Activated CD4-positive, alpha-beta T cell treated with anti-CD3 and anti-CD28 coated beads, Interleukin-2, amount 50 U/mL, for 4 hours (primary cell): ENCODE results near the gene NDST3.
"Not testable (repeated sequence)": the region's sequence is repeated elsewhere in the genome, so short reads cannot be mapped to it uniquely, and the experiment has no call there.

ENCODE experiments used
- DNase-seq, 2 experiments: peaks; one replicate each; pipeline ENCODE4 v3.0.0-alpha.2; 2020

Gene NDST3

GRCh38 chr4:118190903-118191302 lies 156.6 kb downstream of the NDST3 start:
- DNase-seq, result no peak

GRCh38 chr4:118193421-118193820 lies 159.1 kb downstream of the NDST3 start:
- DNase-seq, result no peak

- DNase-seq, result no peak
These were observed 172.3 kb downstream of the NDST3 start for GRCh38 chr4:118206627-118207026.

- no peak for DNase-seq
These were observed 178.8 kb downstream of the NDST3 start for GRCh38 chr4:118213101-118213500.

GRCh38 chr4:118215826-118216225 lies 181.5 kb downstream of the NDST3 start:
- no peak for DNase-seq

GRCh38 chr4:118221227-118221800 lies 187.0 kb downstream of the NDST3 start:
- DNase-seq, result no peak

- no peak for DNase-seq
These were observed 190.1 kb downstream of the NDST3 start for GRCh38 chr4:118224243-118224829.

- DNase-seq, result no peak
These were observed 191.2 kb downstream of the NDST3 start for GRCh38 chr4:118225511-118225910.

- no peak for DNase-seq
These were observed 192.2 kb downstream of the NDST3 start for GRCh38 chr4:118226311-118227010.

GRCh38 chr4:118235566-118236120 lies 201.4 kb downstream of the NDST3 start:
- no peak for DNase-seq

- DNase-seq, result no peak
These were observed 203.2 kb downstream of the NDST3 start for GRCh38 chr4:118237531-118237930.

- DNase-seq, result no peak
These were observed 215.6 kb downstream of the NDST3 start for GRCh38 chr4:118249890-118250289.

GRCh38 chr4:118254368-118254767 lies 220.1 kb downstream of the NDST3 start:
- DNase-seq, result no peak

- DNase-seq, result no peak
These were observed 224.8 kb downstream of the NDST3 start for GRCh38 chr4:118259111-118259510.

- no peak for DNase-seq
These were observed 226.0 kb downstream of the NDST3 start for GRCh38 chr4:118260309-118260708.

- DNase-seq, result no peak
These were observed 229.8 kb downstream of the NDST3 start for GRCh38 chr4:118264096-118264495.

GRCh38 chr4:118265312-118266144 lies 231.2 kb downstream of the NDST3 start:
- DNase-seq, result no peak

GRCh38 chr4:118266145-118266496 lies 231.8 kb downstream of the NDST3 start:
- not testable (repeated sequence) for DNase-seq

GRCh38 chr4:118268780-118269179 lies 234.5 kb downstream of the NDST3 start:
- no peak for DNase-seq

- no peak for DNase-seq
These were observed 236.2 kb downstream of the NDST3 start for GRCh38 chr4:118270492-118270891.

- DNase-seq, result no peak
These were observed 237.5 kb downstream of the NDST3 start for GRCh38 chr4:118271788-118272187.

GRCh38 chr4:118273642-118274041 lies 239.4 kb downstream of the NDST3 start:
- no peak for DNase-seq

- no peak for DNase-seq
These were observed 242.3 kb downstream of the NDST3 start for GRCh38 chr4:118276580-118276979.
